Esophagus mucosa (tissue), 1 donor: ENCODE measurements around the gene ZFYVE28. TPM values are rescaled to one million over a fixed set of nuclear protein-coding genes. Genes with fewer than 3 reads are reported as not detected.

ENCODE experiments used
- ATAC-seq: fragments of 200-7000 bp; cut with Tn5 transposase; one replicate; pipeline ENCODE4 v1.9.1; 2020
- total RNA-seq: library from RNA; stranded (reverse); gene quantifications from one replicate; pipeline ENCODE4 v1.2.4, GENCODE V29; 2023
- donor health status: DM: yes; HTN: yes; CAD: no.

ZFYVE28 gene
- total RNA-seq, 1 donor from 2014 or later = 5.3 TPM

- no peak for ATAC-seq
Measured at GRCh38 chr4:2352171-2352570, 66.3 kb downstream of the ZFYVE28 start.

GRCh38 chr4:2350982-2351381, 67.5 kb downstream of the ZFYVE28 start:
- ATAC-seq = no peak

GRCh38 chr4:2348786-2349185, 69.7 kb downstream of the ZFYVE28 start:
- ATAC-seq = no peak

GRCh38 chr4:2347190-2347589, 71.3 kb downstream of the ZFYVE28 start:
- ATAC-seq = no peak

- ATAC-seq = no peak
Measured at GRCh38 chr4:2343476-2343875, 75.0 kb downstream of the ZFYVE28 start.

- ATAC-seq = no peak
Measured at GRCh38 chr4:2341911-2342652, 76.4 kb downstream of the ZFYVE28 start.

GRCh38 chr4:2341261-2341841, 77.1 kb downstream of the ZFYVE28 start:
- no peak for ATAC-seq

- no peak for ATAC-seq
Measured at GRCh38 chr4:2340272-2341061, 78.0 kb downstream of the ZFYVE28 start.

- no peak for ATAC-seq
Measured at GRCh38 chr4:2339458-2340271, 78.8 kb downstream of the ZFYVE28 start.

GRCh38 chr4:2338754-2339457, 79.5 kb downstream of the ZFYVE28 start:
- ATAC-seq = peak; percentile 31

- ATAC-seq = no peak
Measured at GRCh38 chr4:2337896-2338295, 80.5 kb downstream of the ZFYVE28 start.

GRCh38 chr4:2337131-2337723, 81.2 kb downstream of the ZFYVE28 start:
- no peak for ATAC-seq

GRCh38 chr4:2336659-2337058, 81.8 kb downstream of the ZFYVE28 start:
- no peak for ATAC-seq

- no peak for ATAC-seq
Measured at GRCh38 chr4:2335729-2336101, 82.7 kb downstream of the ZFYVE28 start.

GRCh38 chr4:2334826-2335728, 83.4 kb downstream of the ZFYVE28 start:
- ATAC-seq = no peak

GRCh38 chr4:2333916-2334644, 84.4 kb downstream of the ZFYVE28 start:
- no peak for ATAC-seq

- ATAC-seq = peak; percentile 34
Measured at GRCh38 chr4:2333356-2333841, 85.0 kb downstream of the ZFYVE28 start.

GRCh38 chr4:2332976-2333319, 85.5 kb downstream of the ZFYVE28 start:
- no peak for ATAC-seq

GRCh38 chr4:2332201-2332975, 86.1 kb downstream of the ZFYVE28 start:
- ATAC-seq = no peak
